IPS-20b (cell line): ENCODE results near the gene COL9A3.

ENCODE experiments used
- H3K27ac ChIP-seq: one replicate; pipeline ENCODE4 v1.5.1; 2013; ENCODE audit warnings: low read length
- H3K27me3 ChIP-seq: 2 replicates; pipeline ENCODE4 v1.6.1; 2013; ENCODE audit warnings: mild to moderate bottlenecking, low read length, inconsistent platforms; ENCODE audit not compliant: insufficient read depth
- H3K36me3 ChIP-seq: 2 replicates; pipeline ENCODE4 v1.6.1; 2013; ENCODE audit warnings: low read depth, mild to moderate bottlenecking, inconsistent platforms, low read length, moderate library complexity; ENCODE audit not compliant: insufficient read depth
- H3K4me1 ChIP-seq: 2 replicates; pipeline ENCODE4 v1.6.1; 2013; ENCODE audit warnings: mild to moderate bottlenecking, control low read depth, inconsistent platforms, low read length, moderate library complexity; ENCODE audit not compliant: insufficient read depth
- H3K4me3 ChIP-seq: 2 replicates; pipeline ENCODE4 v1.5.1; 2013; ENCODE audit warnings: mild to moderate bottlenecking, low read length, inconsistent platforms
- H3K9ac ChIP-seq: 2 replicates; pipeline ENCODE4 v1.6.1; 2013; ENCODE audit warnings: low read depth, mild to moderate bottlenecking, inconsistent platforms, low read length, moderate library complexity
- H3K9me3 ChIP-seq: 2 replicates; pipeline ENCODE4 v1.6.1; 2013; ENCODE audit warnings: mild to moderate bottlenecking, low read depth, low read length, inconsistent platforms; ENCODE audit not compliant: insufficient read depth

Gene COL9A3

DNA sequence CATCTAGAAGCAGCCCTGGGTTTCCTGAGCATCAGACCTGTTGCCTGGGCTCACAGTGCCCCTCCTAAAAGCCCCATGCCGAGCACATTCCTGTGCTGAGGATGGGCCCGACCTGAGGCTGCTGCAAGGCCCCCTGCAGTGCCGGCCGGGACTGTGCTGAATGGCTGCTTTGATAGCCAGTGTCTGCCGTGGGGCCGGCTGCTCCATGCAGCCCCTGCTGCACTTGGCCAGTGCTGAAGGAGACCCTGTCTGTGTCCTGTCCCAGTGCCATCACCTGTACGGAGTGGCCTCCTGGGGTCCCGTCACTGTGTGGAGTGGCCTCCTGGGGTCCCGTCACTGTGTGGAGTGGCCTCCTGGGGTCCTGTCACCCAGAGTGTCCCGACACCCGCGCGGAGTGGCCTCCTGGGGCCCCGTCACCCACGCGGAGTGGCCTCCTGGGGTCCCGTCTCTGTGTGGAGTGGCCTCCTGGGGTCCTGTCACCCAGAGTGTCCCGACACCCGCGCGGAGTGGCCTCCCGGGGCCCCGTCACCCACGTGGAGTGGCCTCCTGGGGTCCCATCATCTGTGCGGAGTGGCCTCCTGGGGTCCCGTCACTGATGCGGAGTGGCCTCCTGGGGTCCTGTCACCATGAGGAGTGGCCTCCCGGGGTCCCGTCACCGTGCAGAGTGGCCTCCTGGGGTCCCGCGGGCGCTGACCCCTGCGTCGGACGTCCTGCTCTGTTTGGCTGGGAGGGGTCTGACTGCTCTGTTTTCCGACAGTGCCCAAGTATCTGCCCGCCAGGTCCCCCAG, 7.0 kb downstream of the COL9A3 start:
- Histone ChIP-seq H3K4me1 (peaks cover 3% of the 10 kb centered on the region; the same call in 1 of the 2 replicates), H3K4me3 (no peak overlapping the region), H3K27me3 (no peaks in the 10 kb centered on the region), H3K9ac (no peak overlapping the region; the same call in 1 of the 2 replicates), H3K9me3 (no peaks in the 10 kb centered on the region), H3K36me3 (no peaks in the 10 kb centered on the region; the same call in 1 of the 2 replicates), H3K27ac (no peak overlapping the region)

DNA sequence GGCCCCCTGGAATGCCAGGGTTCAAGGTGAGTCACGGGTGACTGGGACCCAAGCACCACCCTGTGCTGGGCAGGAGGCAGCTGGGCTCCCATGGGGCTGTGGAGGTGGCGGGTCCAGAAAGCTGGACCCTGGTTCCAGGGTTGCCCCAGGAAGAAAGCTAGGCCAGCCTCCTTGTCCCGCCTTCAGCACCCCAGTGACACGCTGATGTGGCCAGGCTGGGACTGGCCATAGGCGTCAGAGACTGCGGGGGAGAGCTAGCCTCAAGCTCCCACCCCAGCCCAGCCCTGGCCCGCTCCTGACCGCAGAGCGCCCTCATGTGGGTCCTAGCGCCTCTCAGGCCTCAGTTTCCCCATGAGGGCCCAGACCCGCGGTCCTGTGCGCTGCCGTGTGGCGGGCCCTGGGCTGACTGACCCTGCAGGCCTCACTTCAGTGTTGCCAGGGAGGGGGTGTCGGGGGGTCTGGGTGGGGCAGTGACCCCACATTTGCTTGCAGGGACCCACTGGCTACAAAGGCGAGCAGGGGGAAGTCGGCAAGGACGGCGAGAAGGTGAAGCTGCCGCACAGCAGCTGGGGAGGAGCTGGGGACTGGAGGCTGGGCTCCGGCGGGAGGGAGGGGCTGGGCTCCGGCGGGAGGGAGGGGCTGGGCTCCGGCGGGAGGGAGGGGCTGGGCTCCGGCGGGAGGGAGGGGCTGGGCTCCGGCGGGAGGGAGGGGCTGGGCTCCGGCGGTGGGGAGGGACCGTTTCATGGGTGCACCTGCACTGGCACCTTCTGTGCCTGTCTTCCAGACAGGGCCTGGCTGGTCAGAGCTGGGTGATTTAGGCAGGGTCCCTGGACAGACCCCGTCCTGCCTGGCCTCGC, 7.9 kb downstream of the COL9A3 start:
- Histone ChIP-seq H3K36me3 (no peaks in the 10 kb centered on the region; the same call in 1 of the 2 replicates), H3K27me3 (no peaks in the 10 kb centered on the region), H3K9ac (no peak overlapping the region), H3K4me3 (no peak overlapping the region), H3K9me3 (no peaks in the 10 kb centered on the region), H3K4me1 (peaks cover 3% of the 10 kb centered on the region; the same call in 1 of the 2 replicates), H3K27ac (no peak overlapping the region)

DNA sequence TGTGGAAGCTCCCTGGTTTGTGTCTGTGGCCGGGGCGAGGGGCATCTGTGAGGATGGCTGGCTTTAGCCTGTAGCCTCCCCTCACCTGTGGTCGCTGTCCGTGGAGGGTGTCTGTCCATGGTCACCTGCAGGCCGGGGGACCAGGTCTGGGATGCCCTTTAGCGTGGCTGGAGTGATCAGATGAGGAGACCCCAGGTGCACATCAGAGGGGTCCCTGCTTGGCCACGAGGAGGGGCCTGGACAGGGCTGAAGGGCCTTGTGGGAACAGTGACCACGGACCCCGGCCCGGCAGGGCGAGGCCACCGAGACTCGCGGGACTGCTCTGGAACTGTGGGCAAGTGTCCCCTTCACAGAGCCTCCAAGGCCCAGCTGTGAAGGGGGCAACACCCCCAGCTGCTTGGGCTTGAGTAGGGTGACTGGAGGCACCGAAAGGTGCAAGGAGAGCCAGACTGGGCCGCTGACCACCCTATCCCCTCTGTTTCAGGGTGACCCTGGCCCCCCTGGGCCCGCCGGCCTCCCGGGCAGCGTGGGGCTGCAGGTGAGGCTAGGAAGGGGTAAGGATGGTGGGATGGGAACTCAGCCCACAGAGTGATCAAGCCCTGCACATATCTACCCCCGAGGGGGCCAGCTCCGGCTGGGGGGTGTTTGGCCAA, 8.6 kb downstream of the COL9A3 start:
- H3K9ac ChIP-seq = no peak overlapping the region
- H3K4me3 ChIP-seq = no peak overlapping the region
- peaks cover 3% of the 10 kb centered on the region; the same call in 1 of the 2 replicates for H3K4me1 ChIP-seq
- H3K27me3 ChIP-seq = no peaks in the 10 kb centered on the region
- H3K27ac ChIP-seq = no peak overlapping the region
- no peaks in the 10 kb centered on the region for H3K9me3 ChIP-seq
- no peaks in the 10 kb centered on the region; the same call in 1 of the 2 replicates for H3K36me3 ChIP-seq

DNA sequence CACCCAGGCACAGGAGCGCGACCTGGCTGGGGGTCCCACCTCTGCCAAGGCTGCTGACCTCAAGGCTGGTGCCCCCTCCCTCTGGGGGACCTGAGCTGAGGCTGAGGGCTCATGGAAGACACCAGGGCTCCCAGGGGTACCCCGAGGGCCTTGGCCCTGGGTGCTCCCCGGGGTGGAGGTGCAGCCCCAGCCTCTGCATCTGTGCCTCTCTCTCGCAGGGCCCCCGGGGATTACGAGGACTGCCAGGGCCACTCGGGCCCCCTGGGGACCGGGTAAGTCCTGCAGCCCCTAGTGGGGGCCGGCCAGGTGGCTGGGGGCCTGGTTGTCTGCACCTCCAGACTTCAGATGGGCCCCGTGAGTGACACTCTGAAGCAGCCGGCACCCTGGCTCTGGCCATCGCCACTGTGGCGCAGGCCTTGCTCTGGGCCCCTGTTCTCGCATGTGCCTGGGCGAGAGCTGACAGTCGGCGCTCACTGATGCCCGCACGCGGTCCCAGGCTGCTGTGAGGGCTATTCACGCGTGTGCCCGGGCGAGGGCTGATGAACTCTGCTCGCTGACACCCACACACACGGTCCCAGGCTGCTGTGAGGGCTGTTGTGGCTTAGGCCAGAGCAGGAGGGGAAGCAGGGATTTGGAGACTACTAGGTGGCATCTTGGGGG, 9.3 kb downstream of the COL9A3 start:
- no peaks in the 10 kb centered on the region; the same call in none of the 2 replicates for H3K36me3 ChIP-seq
- H3K27me3 ChIP-seq = no peaks in the 10 kb centered on the region
- no peak overlapping the region for H3K4me3 ChIP-seq
- no peaks in the 10 kb centered on the region for H3K9me3 ChIP-seq
- H3K4me1 ChIP-seq = peaks cover 3% of the 10 kb centered on the region; the same call in 1 of the 2 replicates
- no peak overlapping the region for H3K9ac ChIP-seq
- H3K27ac ChIP-seq = no peak overlapping the region

DNA sequence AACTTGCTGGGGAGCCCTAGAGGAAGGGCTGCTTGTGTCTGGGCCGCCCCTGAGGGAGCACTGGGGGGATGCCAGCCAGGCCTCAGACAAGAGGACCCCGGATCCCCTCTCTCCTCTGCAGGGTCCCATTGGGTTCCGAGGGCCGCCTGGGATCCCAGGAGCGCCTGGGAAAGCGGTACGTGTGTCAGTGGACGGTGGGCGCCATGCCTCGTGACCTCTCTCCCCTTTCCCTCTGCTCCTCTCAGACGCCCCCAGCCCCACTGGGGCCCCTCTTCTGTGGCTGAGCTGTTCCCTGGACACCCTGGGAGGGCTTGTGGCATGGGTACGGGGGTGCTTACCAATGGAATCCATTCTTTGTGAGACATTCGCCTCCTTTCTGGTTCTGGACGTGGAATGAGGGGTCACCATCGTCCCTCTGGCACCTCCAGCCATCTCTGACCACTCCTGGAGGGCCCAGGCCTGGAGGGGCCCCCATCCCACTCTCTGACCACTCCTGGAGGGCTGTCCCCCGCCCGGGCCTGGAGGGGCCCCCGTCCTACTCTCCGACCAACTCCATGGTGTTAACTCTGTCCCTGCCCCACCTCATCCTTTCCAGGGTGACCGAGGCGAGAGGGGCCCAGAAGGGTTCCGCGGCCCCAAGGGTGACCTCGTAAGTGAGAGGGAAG, 9.9 kb downstream of the COL9A3 start:
- Histone ChIP-seq H3K27ac (no peak overlapping the region), H3K27me3 (no peaks in the 10 kb centered on the region), H3K9ac (no peak overlapping the region), H3K4me3 (no peak overlapping the region), H3K4me1 (peaks cover 3% of the 10 kb centered on the region; the same call in 1 of the 2 replicates), H3K9me3 (no peaks in the 10 kb centered on the region), H3K36me3 (no peaks in the 10 kb centered on the region; the same call in none of the 2 replicates)

DNA sequence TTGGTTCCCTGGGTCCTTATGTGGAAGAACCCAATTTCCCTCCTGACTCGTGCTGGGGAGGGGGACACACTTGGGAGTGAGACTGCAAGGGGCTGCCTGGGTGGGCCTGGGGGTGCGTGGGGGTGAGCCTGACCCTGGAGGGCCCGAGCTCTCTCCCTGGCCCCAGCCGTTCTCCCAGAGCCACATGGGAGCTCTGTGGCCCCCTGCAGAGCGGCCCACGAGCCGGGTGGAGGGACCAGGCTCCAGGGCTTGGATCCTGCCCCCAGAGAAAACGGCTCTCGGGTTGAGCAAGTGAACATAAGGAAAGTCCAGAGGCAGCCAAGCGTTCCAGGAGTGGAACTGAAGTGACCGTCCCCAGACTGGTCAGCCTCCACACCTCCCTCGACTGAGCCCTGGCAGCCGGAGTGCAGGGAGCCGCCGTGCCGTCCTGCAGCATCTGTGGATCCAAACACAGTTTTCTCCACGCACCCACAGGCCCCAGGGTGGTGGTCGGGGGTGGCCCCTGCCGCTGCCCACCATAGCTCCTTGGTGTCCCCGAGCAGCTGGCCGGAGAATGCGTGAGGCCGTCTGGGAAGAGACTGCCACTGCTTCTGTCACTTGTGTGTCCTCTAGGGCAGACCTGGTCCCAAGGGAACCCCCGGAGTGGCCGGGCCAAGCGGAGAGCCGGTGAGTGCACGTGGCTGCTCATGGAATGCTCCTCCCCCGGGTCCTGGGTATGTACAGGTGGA, 10.6 kb downstream of the COL9A3 start:
- Histone ChIP-seq H3K4me1 (peaks cover 3% of the 10 kb centered on the region; the same call in 1 of the 2 replicates), H3K9me3 (no peaks in the 10 kb centered on the region), H3K27ac (no peak overlapping the region), H3K4me3 (no peak overlapping the region), H3K9ac (no peak overlapping the region), H3K27me3 (no peaks in the 10 kb centered on the region), H3K36me3 (no peaks in the 10 kb centered on the region; the same call in none of the 2 replicates)

DNA sequence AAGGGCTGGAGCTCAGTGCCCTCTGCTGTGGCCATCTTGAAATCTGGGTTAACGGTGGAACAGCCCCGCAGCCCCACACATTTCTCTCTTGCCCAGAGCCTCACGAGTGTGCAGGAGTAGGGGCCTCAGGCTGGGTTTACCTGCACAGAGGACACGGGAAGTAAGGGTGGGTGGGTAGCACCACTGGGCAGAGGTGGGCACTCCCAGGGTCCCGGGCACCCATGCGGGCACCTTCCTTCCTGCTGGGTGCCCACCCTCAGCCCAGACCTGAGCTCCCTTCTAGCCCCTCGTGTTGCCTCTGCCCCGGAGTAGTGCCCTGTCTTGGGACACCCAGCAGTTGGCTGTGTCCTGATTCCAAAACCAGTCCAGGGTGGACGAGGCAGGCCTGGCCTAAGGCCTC, 11.2 kb downstream of the COL9A3 start:
- Histone ChIP-seq H3K27me3 (no peaks in the 10 kb centered on the region), H3K4me1 (peaks cover 3% of the 10 kb centered on the region; the same call in 1 of the 2 replicates), H3K27ac (no peak overlapping the region), H3K4me3 (no peak overlapping the region), H3K9me3 (no peaks in the 10 kb centered on the region), H3K9ac (no peak overlapping the region), H3K36me3 (no peaks in the 10 kb centered on the region; the same call in none of the 2 replicates)

DNA sequence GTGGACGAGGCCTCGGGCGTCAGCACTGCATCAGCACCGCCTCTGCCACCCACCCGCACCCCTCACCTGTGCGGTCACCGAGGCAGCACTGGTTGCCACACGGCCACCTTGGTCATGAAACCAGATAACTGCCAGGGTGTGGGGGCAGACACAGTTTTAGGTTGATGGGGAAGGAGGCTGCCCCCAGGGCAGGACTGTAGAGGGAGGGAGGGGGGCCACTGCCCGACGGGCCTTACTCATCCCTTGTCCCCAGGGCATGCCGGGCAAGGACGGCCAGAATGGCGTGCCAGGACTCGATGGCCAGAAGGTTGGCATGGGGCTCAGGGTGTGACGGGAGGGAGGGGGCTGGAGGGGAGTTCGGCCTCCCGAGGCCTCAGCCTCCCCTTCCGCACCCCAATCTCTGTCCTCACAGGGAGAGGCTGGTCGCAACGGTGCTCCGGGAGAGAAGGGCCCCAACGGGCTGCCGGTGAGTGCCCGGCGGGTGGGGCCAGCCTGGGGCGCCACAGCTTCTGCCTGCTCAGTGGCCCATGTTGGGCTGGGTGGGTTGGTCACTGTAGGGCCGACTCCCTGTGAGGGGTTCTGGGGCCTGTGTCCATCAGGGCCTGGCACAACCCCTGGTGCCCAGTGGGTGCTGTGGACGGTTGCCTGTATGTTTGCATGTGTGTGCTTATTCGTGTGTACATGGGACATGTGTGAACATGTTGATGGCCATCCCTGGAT, 11.8 kb downstream of the COL9A3 start:
- Histone ChIP-seq H3K36me3 (no peaks in the 10 kb centered on the region; the same call in none of the 2 replicates), H3K27ac (no peak overlapping the region), H3K9ac (no peak overlapping the region), H3K4me3 (no peak overlapping the region), H3K4me1 (peaks cover 3% of the 10 kb centered on the region; the same call in 1 of the 2 replicates), H3K27me3 (no peaks in the 10 kb centered on the region), H3K9me3 (no peaks in the 10 kb centered on the region)

DNA sequence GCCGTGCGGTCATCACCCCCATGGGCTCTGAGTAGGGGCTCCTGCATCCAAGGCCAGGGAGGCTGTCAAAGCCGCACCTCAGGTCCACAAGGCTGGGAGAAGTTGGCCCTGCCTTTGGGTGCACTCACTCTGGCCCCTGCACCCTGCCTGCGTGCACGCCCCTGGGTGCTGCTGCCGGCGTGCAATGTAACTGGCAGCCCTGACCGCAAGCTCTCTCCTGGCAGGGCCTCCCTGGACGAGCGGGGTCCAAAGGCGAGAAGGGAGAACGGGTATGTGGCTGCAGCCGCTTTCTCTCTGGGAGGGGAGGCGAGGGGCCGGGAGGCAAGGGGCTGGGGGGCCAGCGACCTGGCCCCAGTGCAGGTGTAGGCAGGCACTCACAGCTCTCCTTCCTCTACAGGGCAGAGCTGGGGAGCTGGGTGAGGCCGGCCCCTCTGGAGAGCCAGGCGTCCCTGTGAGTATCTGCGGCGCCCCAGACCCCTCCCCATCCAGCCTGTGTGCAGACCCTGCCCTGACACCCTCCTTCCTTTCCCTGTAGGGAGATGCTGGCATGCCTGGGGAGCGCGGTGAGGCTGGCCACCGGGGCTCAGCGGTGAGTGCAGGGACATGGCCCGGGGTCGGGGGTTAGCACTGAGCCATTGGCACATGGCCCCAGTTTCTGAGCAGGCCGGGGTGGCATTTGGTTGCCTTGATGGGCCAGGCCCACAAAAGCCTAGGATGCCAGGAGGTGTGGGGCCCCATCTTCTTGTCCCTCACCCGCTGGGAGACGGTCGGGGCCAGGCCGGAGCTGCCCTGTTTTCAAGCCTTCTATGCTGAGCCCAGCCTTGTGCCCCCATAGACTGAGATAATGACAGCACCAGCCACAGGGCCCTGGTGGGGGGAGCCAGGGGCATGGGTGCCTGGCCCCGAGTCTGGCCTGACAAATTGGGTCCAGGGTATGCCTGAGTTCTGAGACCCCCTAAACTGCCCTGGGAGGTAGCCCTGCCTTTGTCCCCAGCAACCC, 12.7 kb downstream of the COL9A3 start:
- no peaks in the 10 kb centered on the region for H3K27me3 ChIP-seq
- H3K27ac ChIP-seq = no peak overlapping the region
- peaks cover 2% of the 10 kb centered on the region; the same call in 1 of the 2 replicates for H3K4me1 ChIP-seq
- peaks cover 3% of the 10 kb centered on the region for H3K36me3 ChIP-seq
- no peak overlapping the region for H3K4me3 ChIP-seq
- H3K9me3 ChIP-seq = no peaks in the 10 kb centered on the region
- H3K9ac ChIP-seq = no peak overlapping the region
